ENCODE data around the gene SYNE2. TPM values are rescaled to one million over a fixed set of nuclear protein-coding genes. Genes with fewer than 3 reads are reported as not detected.

The SYNE2 gene
- total RNA-seq, 1 donor from 2014 or later: 518 TPM

GRCh38 chr14:64069634-64070359, 217.0 kb downstream of the SYNE2 start:
- Histone ChIP-seq H3K27ac (no peak overlapping the region), H3K4me1 (no peaks in the 10 kb centered on the region), H3K27me3 (no peaks in the 10 kb centered on the region), H3K9me3 (no peaks in the 10 kb centered on the region), H3K4me3 (no peak overlapping the region), H3K36me3 (peaks cover 12 to 49% of the 10 kb centered on the region in 2 donors)
- no peak for DNase-seq (ENCODE audit: low spot score in 2 of 2)
- intact Hi-C loops (cut with DNase I): no loop called here
- TF ChIP-seq CTCF (IDR thresholded peaks at IDR 0.05): no peak

GRCh38 chr14:64074961-64075612, 222.3 kb downstream of the SYNE2 start:
- H3K4me3 ChIP-seq: no peak overlapping the region
- intact Hi-C loops (cut with DNase I): no loop called here
- H3K4me1 ChIP-seq: no peaks in the 10 kb centered on the region
- no peaks in the 10 kb centered on the region for H3K27me3 ChIP-seq
- no peak overlapping the region for H3K27ac ChIP-seq
- peaks cover 18 to 49% of the 10 kb centered on the region in 2 donors for H3K36me3 ChIP-seq
- no peaks in the 10 kb centered on the region for H3K9me3 ChIP-seq
- DNase-seq (ENCODE audit: low spot score in 2 of 2): no peak
- no peak for TF ChIP-seq CTCF (IDR thresholded peaks at IDR 0.05)

- Histone ChIP-seq H3K36me3 (peaks cover 18 to 54% of the 10 kb centered on the region in 2 donors), H3K27me3 (no peaks in the 10 kb centered on the region), H3K4me1 (no peaks in the 10 kb centered on the region), H3K4me3 (no peak overlapping the region), H3K9me3 (no peaks in the 10 kb centered on the region), H3K27ac (no peak overlapping the region)
- TF ChIP-seq CTCF (IDR thresholded peaks at IDR 0.05): no peak
- no peak for DNase-seq (ENCODE audit: low spot score in 2 of 2)
- intact Hi-C loops (cut with DNase I): no loop called here
These were observed 222.8 kb downstream of the SYNE2 start for GRCh38 chr14:64075613-64076005.

GRCh38 chr14:64080452-64080851, 227.6 kb downstream of the SYNE2 start:
- peaks cover 15 to 34% of the 10 kb centered on the region in 2 donors for H3K36me3 ChIP-seq
- TF ChIP-seq CTCF (IDR thresholded peaks at IDR 0.05): no peak
- H3K4me1 ChIP-seq: peaks cover 4 to 16% of the 10 kb centered on the region in 2 donors
- H3K27me3 ChIP-seq: no peaks in the 10 kb centered on the region
- intact Hi-C loops (cut with DNase I): no loop called here
- H3K27ac ChIP-seq: peak overlapping the region; percentile 85 to 88
- H3K4me3 ChIP-seq: no peak overlapping the region
- no peak for DNase-seq (ENCODE audit: low spot score in 2 of 2)
- no peaks in the 10 kb centered on the region for H3K9me3 ChIP-seq

GRCh38 chr14:64081174-64081746, 228.5 kb downstream of the SYNE2 start:
- no peak for DNase-seq (ENCODE audit: low spot score in 2 of 2)
- Histone ChIP-seq H3K27me3 (no peaks in the 10 kb centered on the region), H3K4me1 (peaks cover 4 to 16% of the 10 kb centered on the region in 2 donors), H3K9me3 (no peaks in the 10 kb centered on the region), H3K4me3 (no peak overlapping the region), H3K27ac (peak overlapping the region; percentile 85 to 88), H3K36me3 (peaks cover 15 to 27% of the 10 kb centered on the region in 2 donors)
- TF ChIP-seq CTCF (IDR thresholded peaks at IDR 0.05): no peak
- intact Hi-C loops (cut with DNase I): no loop called here

Data from ascending aorta (tissue), 2 donors.